ENCODE measurements around the gene BDKRB2.

DNA sequence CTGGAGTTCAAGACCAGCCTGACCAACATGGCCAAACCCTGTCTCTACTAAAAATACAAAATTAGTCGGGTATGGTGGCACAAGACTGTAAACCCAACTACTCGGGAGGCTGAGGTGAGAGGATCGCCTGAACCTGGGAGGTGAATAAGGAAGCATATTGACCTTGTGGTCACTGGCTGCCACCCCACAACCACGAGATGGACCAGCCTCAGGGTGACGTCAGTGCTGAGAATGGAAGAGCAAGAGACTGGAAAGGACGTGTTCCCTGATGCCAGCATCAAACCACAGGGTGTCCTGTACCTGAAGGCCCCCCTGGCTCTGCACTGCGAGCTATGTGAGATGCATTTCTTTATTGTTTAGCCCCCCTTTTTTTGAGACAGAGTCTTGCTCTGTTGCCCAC, 45.9 kb upstream of the BDKRB2 start:
- TF ChIP-seq, protein P1, sequence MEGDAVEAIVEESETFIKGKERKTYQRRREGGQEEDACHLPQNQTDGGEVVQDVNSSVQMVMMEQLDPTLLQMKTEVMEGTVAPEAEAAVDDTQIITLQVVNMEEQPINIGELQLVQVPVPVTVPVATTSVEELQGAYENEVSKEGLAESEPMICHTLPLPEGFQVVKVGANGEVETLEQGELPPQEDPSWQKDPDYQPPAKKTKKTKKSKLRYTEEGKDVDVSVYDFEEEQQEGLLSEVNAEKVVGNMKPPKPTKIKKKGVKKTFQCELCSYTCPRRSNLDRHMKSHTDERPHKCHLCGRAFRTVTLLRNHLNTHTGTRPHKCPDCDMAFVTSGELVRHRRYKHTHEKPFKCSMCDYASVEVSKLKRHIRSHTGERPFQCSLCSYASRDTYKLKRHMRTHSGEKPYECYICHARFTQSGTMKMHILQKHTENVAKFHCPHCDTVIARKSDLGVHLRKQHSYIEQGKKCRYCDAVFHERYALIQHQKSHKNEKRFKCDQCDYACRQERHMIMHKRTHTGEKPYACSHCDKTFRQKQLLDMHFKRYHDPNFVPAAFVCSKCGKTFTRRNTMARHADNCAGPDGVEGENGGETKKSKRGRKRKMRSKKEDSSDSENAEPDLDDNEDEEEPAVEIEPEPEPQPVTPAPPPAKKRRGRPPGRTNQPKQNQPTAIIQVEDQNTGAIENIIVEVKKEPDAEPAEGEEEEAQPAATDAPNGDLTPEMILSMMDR (IDR thresholded peaks at IDR 0.05) = no peak
- no peak for TF ChIP-seq ZFX (IDR thresholded peaks at IDR 0.05; ENCODE audit: borderline replicate concordance)
